ENCODE results near the gene GEN1.

DNA sequence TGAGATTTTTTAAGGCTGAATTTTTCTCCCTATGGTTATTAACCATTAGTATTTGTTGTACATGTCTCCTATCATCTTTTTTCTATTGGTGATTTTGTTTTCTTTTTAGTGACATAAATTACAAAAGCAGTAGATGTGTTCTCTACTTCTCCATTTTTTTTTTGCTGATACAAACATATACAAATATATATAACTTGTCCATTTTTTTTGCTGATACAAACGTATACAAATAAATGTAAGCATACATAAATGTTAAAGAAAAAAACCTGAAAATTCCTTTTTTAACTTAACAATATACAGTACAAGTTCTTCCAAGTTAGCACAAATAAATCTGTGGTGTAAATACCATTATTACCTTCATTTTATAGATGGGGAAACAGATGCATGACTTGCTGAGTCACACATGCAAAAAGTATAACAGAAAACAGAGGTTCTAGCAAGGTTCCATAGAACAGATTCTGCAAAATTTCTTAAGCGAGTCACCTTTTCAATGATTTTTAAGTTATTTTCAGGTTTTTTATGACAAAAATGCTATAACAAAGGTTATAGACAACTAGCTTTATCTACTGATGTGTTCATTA lies 64.4 kb downstream of the GEN1 start:
- TF ChIP-seq, protein P1, sequence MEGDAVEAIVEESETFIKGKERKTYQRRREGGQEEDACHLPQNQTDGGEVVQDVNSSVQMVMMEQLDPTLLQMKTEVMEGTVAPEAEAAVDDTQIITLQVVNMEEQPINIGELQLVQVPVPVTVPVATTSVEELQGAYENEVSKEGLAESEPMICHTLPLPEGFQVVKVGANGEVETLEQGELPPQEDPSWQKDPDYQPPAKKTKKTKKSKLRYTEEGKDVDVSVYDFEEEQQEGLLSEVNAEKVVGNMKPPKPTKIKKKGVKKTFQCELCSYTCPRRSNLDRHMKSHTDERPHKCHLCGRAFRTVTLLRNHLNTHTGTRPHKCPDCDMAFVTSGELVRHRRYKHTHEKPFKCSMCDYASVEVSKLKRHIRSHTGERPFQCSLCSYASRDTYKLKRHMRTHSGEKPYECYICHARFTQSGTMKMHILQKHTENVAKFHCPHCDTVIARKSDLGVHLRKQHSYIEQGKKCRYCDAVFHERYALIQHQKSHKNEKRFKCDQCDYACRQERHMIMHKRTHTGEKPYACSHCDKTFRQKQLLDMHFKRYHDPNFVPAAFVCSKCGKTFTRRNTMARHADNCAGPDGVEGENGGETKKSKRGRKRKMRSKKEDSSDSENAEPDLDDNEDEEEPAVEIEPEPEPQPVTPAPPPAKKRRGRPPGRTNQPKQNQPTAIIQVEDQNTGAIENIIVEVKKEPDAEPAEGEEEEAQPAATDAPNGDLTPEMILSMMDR (IDR thresholded peaks at IDR 0.05; ENCODE audit: borderline replicate concordance, extremely low read depth, low read length, poor library complexity, severe bottlenecking) = no peak
- no peak for TF ChIP-seq EZH2 (IDR thresholded peaks at IDR 0.05; ENCODE audit: borderline replicate concordance, low read depth, low read length, severe bottlenecking)

All from DND-41 (cell line).